IPS DF 6.9 (cell line): ENCODE results near the gene UBE2F.

ENCODE experiments used
- DNase-seq: peaks from one replicate; pipeline ENCODE4 v3.0.0-alpha.2; 2013; ENCODE audit warnings: low read depth, low spot score
- H3K27ac ChIP-seq: one replicate; pipeline ENCODE4 v1.5.1; 2013; ENCODE audit warnings: low read length, control low read depth
- H3K27me3 ChIP-seq: 2 replicates; pipeline ENCODE4 v1.6.1; 2013; ENCODE audit warnings: mild to moderate bottlenecking, low read length; ENCODE audit not compliant: control insufficient read depth, insufficient read depth
- H3K36me3 ChIP-seq: 2 replicates; pipeline ENCODE4 v1.6.1; 2013; ENCODE audit warnings: low read length; ENCODE audit not compliant: control insufficient read depth, insufficient read depth
- H3K4me1 ChIP-seq: 2 replicates; pipeline ENCODE4 v1.6.1; 2013; ENCODE audit warnings: low read length; ENCODE audit not compliant: control insufficient read depth, insufficient read depth
- H3K4me3 ChIP-seq: 2 replicates; pipeline ENCODE4 v1.5.1; 2013; ENCODE audit warnings: mild to moderate bottlenecking, low read length
- H3K9me3 ChIP-seq: 2 replicates; pipeline ENCODE4 v1.6.1; 2013; ENCODE audit warnings: low read length, inconsistent platforms; ENCODE audit not compliant: control insufficient read depth, insufficient read depth
- WGBS: extraction: QIAGEN DNeasy Blood & Tissue Kit; methylation state at CpG from one replicate; pipeline ENCODE4 v1.1.7; 2013; ENCODE audit warnings: mixed read lengths, missing lambda C conversion rate; ENCODE audit not compliant: insufficient read length, insufficient coverage; 5-methylcytosine and 5-hydroxymethylcytosine counted together

Gene UBE2F

DNA sequence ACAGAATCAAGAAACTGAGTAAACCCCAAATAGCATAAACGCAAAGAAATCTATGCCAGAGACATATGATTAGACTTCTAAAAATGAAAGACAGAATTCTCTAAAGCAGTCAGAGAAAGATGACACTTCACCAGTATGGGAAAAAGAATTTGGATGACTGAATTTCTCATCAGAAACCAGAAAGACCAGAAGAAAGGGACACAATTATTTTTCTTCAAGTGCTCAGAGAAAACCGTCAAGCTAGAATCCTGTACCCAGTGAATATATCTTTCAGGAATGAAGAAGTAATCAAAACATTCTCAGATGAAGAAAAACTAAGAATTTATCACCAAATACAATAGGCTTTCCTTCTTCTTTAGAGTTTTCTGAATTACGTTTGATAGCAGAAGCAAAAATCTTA is 119.1 kb downstream of the UBE2F start:
- no peak overlapping the region for H3K4me3 ChIP-seq
- H3K27me3 ChIP-seq = no peaks in the 10 kb centered on the region
- no peaks in the 10 kb centered on the region; the same call in 1 of the 2 replicates for H3K9me3 ChIP-seq
- no peak for DNase-seq
- no CpG with 5 or more reads among the region's 3 CpGs for WGBS
- H3K27ac ChIP-seq = no peak overlapping the region
- peaks cover 30% of the 10 kb centered on the region for H3K36me3 ChIP-seq
- H3K4me1 ChIP-seq = 0 out of 2 replicates have a peak, but pooled peaks cover 1% of the 10 kb centered on the region

DNA sequence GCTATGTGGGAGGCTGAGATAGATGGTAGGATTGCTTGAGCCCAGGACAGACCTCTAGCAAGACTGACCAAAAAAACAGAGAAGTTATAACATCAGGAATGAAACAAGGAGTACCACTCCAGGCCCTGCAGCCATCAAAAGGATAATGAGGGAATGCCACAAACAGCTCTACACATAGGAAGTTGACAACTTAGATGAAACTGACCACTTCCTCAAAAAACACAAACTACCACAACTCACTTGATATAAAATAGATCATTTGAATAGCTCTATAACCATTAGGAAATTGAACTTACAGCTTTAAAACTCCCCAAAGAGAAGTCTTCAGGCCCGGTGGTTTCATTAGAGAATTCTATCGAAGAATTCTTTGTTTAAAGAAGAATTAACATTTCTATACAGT is 120.4 kb downstream of the UBE2F start:
- no peak for DNase-seq
- peaks cover 17% of the 10 kb centered on the region for H3K36me3 ChIP-seq
- no CpG with 5 or more reads among the region's 2 CpGs for WGBS

GRCh38 chr2:238090887-238091286 is 124.1 kb downstream of the UBE2F start:
- H3K9me3 ChIP-seq = no peaks in the 10 kb centered on the region; the same call in 1 of the 2 replicates
- no peaks in the 10 kb centered on the region for H3K4me1 ChIP-seq
- WGBS = no CpG with 5 or more reads among the region's 4 CpGs
- H3K27ac ChIP-seq = no peak overlapping the region
- no peak overlapping the region for H3K4me3 ChIP-seq
- peaks cover 2% of the 10 kb centered on the region; the same call in 1 of the 2 replicates for H3K36me3 ChIP-seq
- no peak for DNase-seq
- no peaks in the 10 kb centered on the region for H3K27me3 ChIP-seq

More for the DNA sequence above, 120.4 kb downstream of the UBE2F start:
- no peaks in the 10 kb centered on the region for H3K27me3 ChIP-seq
- no peak overlapping the region for H3K27ac ChIP-seq
- H3K9me3 ChIP-seq = no peaks in the 10 kb centered on the region; the same call in 1 of the 2 replicates
- no peaks in the 10 kb centered on the region for H3K4me1 ChIP-seq
- H3K4me3 ChIP-seq = no peak overlapping the region

GRCh38 chr2:238091436-238092060 is 124.7 kb downstream of the UBE2F start:
- Histone ChIP-seq H3K9me3 (no peaks in the 10 kb centered on the region), H3K36me3 (peaks cover 2% of the 10 kb centered on the region; the same call in 1 of the 2 replicates), H3K4me3 (no peak overlapping the region), H3K4me1 (peaks cover 2% of the 10 kb centered on the region), H3K27ac (no peak overlapping the region), H3K27me3 (no peaks in the 10 kb centered on the region)
- no CpG with 5 or more reads among the region's 16 CpGs for WGBS
- DNase-seq = no peak
